GM23338 (cell line): ENCODE data around the gene TNFRSF11A. TPM values are rescaled to one million over a fixed set of nuclear protein-coding genes. Genes with fewer than 3 reads are reported as not detected.

ENCODE experiments used
- ATAC-seq: fragments of 200-7000 bp; cut with Tn5 transposase; 3 replicates; pipeline ENCODE4 v1.9.1; 2020
- DNase-seq: peaks from one replicate; pipeline ENCODE4 v3.0.0-alpha.2; 2015; ENCODE audit warnings: low spot score
- H2AFZ ChIP-seq: fragments of 200-600 bp; sonication (generic); 2 replicates; pipeline ENCODE4 v1.8.0; 2016; ENCODE audit warnings: antibody characterized with exemption, mild to moderate bottlenecking, moderate library complexity
- H3F3A ChIP-seq: fragments of 200-600 bp; sonication (generic); replicated peaks from 2 replicates; pipeline ENCODE4 v1.8.0; 2017; ENCODE audit warnings: antibody characterized with exemption, mixed run types, low read depth
- H3K27ac ChIP-seq: fragments of 200-600 bp; sonication (generic); 2 replicates; pipeline ENCODE4 v1.6.1; 2016; ENCODE audit warnings: low read depth
- H3K27me3 ChIP-seq: fragments of 200-600 bp; sonication (generic); 2 replicates; pipeline ENCODE4 v1.8.0; 2016; ENCODE audit warnings: mild to moderate bottlenecking, mixed run types, moderate library complexity; ENCODE audit not compliant: insufficient read depth
- H3K36me3 ChIP-seq: fragments of 200-600 bp; sonication (generic); 2 replicates; pipeline ENCODE4 v1.8.0; 2016; ENCODE audit warnings: mild to moderate bottlenecking; ENCODE audit not compliant: insufficient read depth
- H3K4me1 ChIP-seq: fragments of 200-600 bp; sonication (generic); 2 replicates; pipeline ENCODE4 v1.8.0; 2016; ENCODE audit warnings: mild to moderate bottlenecking, moderate library complexity; ENCODE audit not compliant: insufficient read depth
- H3K4me2 ChIP-seq: fragments of 200-600 bp; sonication (generic); 2 replicates; pipeline ENCODE4 v1.7.1; 2017; ENCODE audit warnings: mixed run types
- H3K4me3 ChIP-seq: fragments of 200-600 bp; sonication (generic); 2 replicates; pipeline ENCODE4 v1.6.1; 2016; ENCODE audit warnings: mixed run types
- H3K79me2 ChIP-seq: fragments of 200-600 bp; sonication (generic); replicated peaks from 2 replicates; pipeline ENCODE4 v1.8.0; 2017; ENCODE audit warnings: mild to moderate bottlenecking; ENCODE audit not compliant: insufficient read depth
- H3K9me2 ChIP-seq: fragments of 200-600 bp; sonication (generic); 2 replicates; pipeline ENCODE4 v1.8.0; 2017; ENCODE audit not compliant: insufficient read depth
- H4K20me1 ChIP-seq: fragments of 200-600 bp; sonication (generic); replicated peaks from 2 replicates; pipeline ENCODE4 v1.8.0; 2017; ENCODE audit warnings: mild to moderate bottlenecking; ENCODE audit not compliant: insufficient read depth
- H3K27ac Mint-ChIP-seq: 2 replicates; pipeline ENCODE4 v1.8.0; 2020; ENCODE audit warnings: inconsistent platforms, mild to moderate bottlenecking, moderate library complexity, mixed read lengths
- H3K27me3 Mint-ChIP-seq: 3 replicates; pipeline ENCODE4 v1.8.0; 2022; ENCODE audit warnings: low read depth, mild to moderate bottlenecking, moderate library complexity, mixed read lengths, inconsistent platforms; ENCODE audit not compliant: insufficient read depth, poor library complexity
- H3K36me3 Mint-ChIP-seq: 3 replicates; pipeline ENCODE4 v1.8.0; 2021; ENCODE audit warnings: low read depth, mild to moderate bottlenecking, inconsistent platforms, moderate library complexity, mixed read lengths
- H3K4me1 Mint-ChIP-seq: 3 replicates; pipeline ENCODE4 v1.8.0; 2020; ENCODE audit warnings: mild to moderate bottlenecking, inconsistent platforms, mixed read lengths
- H3K4me3 Mint-ChIP-seq: 3 replicates; pipeline ENCODE4 v1.8.0; 2021; ENCODE audit warnings: moderate library complexity, mild to moderate bottlenecking, inconsistent platforms, mixed read lengths
- H3K9me3 Mint-ChIP-seq: 3 replicates; pipeline ENCODE4 v1.8.0; 2020; ENCODE audit warnings: moderate library complexity, mild to moderate bottlenecking, inconsistent platforms, mixed read lengths
- CREB1 ChIP-seq: fragments of 250-450 bp; sonication (Bioruptor Pico); IDR thresholded peaks from 2 replicates; pipeline ENCODE4 v1.5.0; 2020; ENCODE audit warnings: low read depth, mild to moderate bottlenecking, moderate library complexity
- EZH2 ChIP-seq: fragments of 200-600 bp; sonication (generic); IDR thresholded peaks from one replicate; pipeline ENCODE4 v1.8.0; 2017; ENCODE audit warnings: antibody characterized with exemption, mild to moderate bottlenecking, low read depth; ENCODE audit not compliant: unreplicated experiment
- EZH2phosphoT487 ChIP-seq: fragments of 200-600 bp; sonication (generic); IDR thresholded peaks from one replicate; pipeline ENCODE4 v1.8.1; 2018; ENCODE audit warnings: antibody characterized with exemption; ENCODE audit not compliant: unreplicated experiment
- JUNB ChIP-seq: IDR thresholded peaks from one replicate; pipeline ENCODE4 v1.6.1; 2016; ENCODE audit warnings: antibody characterized with exemption; ENCODE audit not compliant: unreplicated experiment
- NANOG ChIP-seq: IDR thresholded peaks from 2 replicates; pipeline ENCODE4 v1.6.1; 2016; ENCODE audit warnings: antibody characterized with exemption, borderline replicate concordance
- POLR2AphosphoS5 ChIP-seq: IDR thresholded peaks from 2 replicates; pipeline ENCODE4 v1.6.1; 2016; ENCODE audit warnings: antibody characterized with exemption, low read depth
- STAT1 ChIP-seq: IDR thresholded peaks from one replicate; pipeline ENCODE4 v1.6.1; 2016; ENCODE audit warnings: antibody characterized with exemption; ENCODE audit not compliant: unreplicated experiment
- ZNF114 ChIP-seq: fragments of 250-450 bp; sonication (Bioruptor Pico); IDR thresholded peaks from 2 replicates; pipeline ENCODE4 v1.5.0; 2020; ENCODE audit warnings: mild to moderate bottlenecking, moderate library complexity
- polyA plus RNA-seq: library from polyadenylated mRNA; unstranded; fragments of >200 nt; fragmentation: Nextera tagmentation; extraction: Ambion mirVana; gene quantifications from 2 replicates; pipeline ENCODE4 v1.2.1, GENCODE V29; 2016
- total RNA-seq: library from RNA; depleted of rRNA; stranded (reverse); fragments of >200 nt; shearing (Covaris generic); gene quantifications from 2 replicates; pipeline ENCODE4 v1.2.3, GENCODE V29; 2014
- TF ChIP-seq, protein P1 (sequence below): fragments of 250-450 bp; sonication (Bioruptor Pico); IDR thresholded peaks from 2 replicates; pipeline ENCODE4 v1.5.0; 2020; ENCODE audit warnings: mild to moderate bottlenecking, moderate library complexity
- TF ChIP-seq, protein P2 (sequence below): IDR thresholded peaks from one replicate; pipeline ENCODE4 v1.6.1; 2018; ENCODE audit warnings: antibody characterized with exemption; ENCODE audit not compliant: unreplicated experiment

Gene TNFRSF11A
- total and polyA plus RNA-seq, 2 experiments from 2014 or later, result 3.8 to 7.3 TPM

DNA sequence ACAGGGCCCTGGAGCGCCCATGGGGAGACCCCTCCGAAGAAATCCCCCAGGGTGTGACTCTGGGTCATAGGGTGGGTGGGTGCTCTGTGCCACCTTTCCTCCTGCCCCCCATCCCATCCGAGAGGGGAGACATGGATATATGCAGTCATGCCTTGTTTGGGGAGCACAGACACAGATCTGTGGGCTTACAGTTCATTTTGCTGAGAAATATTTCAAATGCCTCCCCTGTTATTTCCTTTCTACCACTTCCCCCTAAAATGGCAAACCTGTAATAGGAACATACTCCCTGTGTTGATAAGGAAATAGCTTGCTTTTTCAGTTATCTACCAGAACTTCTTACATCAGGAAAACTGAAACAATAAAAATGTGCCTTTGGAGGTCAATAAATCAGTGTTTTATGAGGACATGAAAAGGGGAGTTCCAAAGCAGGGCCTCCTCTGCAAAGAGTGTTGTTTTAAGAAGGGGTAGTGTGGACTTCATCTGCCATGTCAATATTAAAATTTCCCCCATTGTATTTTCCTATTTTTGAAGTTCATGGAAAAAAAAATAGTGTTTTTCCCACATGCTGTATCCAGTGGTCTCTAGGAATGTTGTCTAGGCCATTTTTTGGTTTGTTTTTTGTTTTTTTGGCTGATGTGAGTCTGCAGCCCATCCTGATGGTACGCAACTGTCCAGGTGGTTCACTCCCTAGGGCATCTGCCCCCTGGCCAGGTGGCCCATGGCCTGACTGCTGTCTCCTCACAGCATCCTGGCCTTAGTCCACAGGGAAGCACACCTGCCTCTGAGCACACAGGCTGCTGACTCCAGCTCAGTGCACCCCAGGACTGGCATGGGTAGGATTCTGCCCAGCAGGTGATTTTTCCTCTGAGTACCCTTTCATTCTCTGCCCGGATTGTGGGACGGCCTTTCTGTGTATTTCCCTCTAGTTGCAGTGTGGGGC lies 3.7 kb downstream of the TNFRSF11A start:
- no peak for TF ChIP-seq JUNB
- TF ChIP-seq, protein P1, sequence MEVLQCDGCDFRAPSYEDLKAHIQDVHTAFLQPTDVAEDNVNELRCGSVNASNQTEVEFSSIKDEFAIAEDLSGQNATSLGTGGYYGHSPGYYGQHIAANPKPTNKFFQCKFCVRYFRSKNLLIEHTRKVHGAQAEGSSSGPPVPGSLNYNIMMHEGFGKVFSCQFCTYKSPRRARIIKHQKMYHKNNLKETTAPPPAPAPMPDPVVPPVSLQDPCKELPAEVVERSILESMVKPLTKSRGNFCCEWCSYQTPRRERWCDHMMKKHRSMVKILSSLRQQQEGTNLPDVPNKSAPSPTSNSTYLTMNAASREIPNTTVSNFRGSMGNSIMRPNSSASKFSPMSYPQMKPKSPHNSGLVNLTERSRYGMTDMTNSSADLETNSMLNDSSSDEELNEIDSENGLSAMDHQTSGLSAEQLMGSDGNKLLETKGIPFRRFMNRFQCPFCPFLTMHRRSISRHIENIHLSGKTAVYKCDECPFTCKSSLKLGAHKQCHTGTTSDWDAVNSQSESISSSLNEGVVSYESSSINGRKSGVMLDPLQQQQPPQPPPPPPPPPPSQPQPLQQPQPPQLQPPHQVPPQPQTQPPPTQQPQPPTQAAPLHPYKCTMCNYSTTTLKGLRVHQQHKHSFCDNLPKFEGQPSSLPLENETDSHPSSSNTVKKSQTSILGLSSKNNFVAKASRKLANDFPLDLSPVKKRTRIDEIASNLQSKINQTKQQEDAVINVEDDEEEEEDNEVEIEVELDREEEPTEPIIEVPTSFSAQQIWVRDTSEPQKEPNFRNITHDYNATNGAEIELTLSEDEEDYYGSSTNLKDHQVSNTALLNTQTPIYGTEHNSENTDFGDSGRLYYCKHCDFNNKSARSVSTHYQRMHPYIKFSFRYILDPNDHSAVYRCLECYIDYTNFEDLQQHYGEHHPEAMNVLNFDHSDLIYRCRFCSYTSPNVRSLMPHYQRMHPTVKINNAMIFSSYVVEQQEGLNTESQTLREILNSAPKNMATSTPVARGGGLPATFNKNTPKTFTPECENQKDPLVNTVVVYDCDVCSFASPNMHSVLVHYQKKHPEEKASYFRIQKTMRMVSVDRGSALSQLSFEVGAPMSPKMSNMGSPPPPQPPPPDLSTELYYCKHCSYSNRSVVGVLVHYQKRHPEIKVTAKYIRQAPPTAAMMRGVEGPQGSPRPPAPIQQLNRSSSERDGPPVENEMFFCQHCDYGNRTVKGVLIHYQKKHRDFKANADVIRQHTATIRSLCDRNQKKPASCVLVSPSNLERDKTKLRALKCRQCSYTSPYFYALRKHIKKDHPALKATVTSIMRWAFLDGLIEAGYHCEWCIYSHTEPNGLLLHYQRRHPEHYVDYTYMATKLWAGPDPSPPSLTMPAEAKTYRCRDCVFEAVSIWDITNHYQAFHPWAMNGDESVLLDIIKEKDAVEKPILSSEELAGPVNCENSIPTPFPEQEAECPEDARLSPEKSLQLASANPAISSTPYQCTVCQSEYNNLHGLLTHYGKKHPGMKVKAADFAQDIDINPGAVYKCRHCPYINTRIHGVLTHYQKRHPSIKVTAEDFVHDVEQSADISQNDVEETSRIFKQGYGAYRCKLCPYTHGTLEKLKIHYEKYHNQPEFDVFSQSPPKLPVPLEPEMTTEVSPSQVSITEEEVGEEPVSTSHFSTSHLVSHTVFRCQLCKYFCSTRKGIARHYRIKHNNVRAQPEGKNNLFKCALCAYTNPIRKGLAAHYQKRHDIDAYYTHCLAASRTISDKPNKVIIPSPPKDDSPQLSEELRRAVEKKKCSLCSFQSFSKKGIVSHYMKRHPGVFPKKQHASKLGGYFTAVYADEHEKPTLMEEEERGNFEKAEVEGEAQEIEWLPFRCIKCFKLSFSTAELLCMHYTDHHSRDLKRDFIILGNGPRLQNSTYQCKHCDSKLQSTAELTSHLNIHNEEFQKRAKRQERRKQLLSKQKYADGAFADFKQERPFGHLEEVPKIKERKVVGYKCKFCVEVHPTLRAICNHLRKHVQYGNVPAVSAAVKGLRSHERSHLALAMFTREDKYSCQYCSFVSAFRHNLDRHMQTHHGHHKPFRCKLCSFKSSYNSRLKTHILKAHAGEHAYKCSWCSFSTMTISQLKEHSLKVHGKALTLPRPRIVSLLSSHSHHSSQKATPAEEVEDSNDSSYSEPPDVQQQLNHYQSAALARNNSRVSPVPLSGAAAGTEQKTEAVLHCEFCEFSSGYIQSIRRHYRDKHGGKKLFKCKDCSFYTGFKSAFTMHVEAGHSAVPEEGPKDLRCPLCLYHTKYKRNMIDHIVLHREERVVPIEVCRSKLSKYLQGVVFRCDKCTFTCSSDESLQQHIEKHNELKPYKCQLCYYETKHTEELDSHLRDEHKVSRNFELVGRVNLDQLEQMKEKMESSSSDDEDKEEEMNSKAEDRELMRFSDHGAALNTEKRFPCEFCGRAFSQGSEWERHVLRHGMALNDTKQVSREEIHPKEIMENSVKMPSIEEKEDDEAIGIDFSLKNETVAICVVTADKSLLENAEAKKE (CRISPR knock-in tag), result no peak
- TF ChIP-seq, protein P2, sequence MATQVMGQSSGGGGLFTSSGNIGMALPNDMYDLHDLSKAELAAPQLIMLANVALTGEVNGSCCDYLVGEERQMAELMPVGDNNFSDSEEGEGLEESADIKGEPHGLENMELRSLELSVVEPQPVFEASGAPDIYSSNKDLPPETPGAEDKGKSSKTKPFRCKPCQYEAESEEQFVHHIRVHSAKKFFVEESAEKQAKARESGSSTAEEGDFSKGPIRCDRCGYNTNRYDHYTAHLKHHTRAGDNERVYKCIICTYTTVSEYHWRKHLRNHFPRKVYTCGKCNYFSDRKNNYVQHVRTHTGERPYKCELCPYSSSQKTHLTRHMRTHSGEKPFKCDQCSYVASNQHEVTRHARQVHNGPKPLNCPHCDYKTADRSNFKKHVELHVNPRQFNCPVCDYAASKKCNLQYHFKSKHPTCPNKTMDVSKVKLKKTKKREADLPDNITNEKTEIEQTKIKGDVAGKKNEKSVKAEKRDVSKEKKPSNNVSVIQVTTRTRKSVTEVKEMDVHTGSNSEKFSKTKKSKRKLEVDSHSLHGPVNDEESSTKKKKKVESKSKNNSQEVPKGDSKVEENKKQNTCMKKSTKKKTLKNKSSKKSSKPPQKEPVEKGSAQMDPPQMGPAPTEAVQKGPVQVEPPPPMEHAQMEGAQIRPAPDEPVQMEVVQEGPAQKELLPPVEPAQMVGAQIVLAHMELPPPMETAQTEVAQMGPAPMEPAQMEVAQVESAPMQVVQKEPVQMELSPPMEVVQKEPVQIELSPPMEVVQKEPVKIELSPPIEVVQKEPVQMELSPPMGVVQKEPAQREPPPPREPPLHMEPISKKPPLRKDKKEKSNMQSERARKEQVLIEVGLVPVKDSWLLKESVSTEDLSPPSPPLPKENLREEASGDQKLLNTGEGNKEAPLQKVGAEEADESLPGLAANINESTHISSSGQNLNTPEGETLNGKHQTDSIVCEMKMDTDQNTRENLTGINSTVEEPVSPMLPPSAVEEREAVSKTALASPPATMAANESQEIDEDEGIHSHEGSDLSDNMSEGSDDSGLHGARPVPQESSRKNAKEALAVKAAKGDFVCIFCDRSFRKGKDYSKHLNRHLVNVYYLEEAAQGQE, result no peak
- no peak for TF ChIP-seq CREB1 (CRISPR knock-in tag)
- no peak for TF ChIP-seq POLR2AphosphoS5
- no peak for TF ChIP-seq EZH2phosphoT487
- no peak for TF ChIP-seq NANOG
- TF ChIP-seq ZNF114 (CRISPR knock-in tag), result no peak
- no peak for TF ChIP-seq STAT1
- TF ChIP-seq EZH2, result no peak
- Histone ChIP-seq H3K9me2 (no peaks in the 10 kb centered on the region), H3K79me2 (peaks cover 59% of the 10 kb centered on the region), H3K36me3 (no peaks in the 10 kb centered on the region), H3K4me1 (peaks cover 46% of the 10 kb centered on the region), H3K4me3 (no peak overlapping the region), H3K27me3 (peaks cover 34% of the 10 kb centered on the region), H3K27ac (no peak overlapping the region), H3K4me2 (peak overlapping the region; percentile 55), H2AFZ (no peak overlapping the region), H4K20me1 (peaks cover 8% of the 10 kb centered on the region), H3F3A (peaks cover 8% of the 10 kb centered on the region)
- Mint-ChIP-seq H3K4me3 (no peak overlapping the region; the same call in 2 of the 3 replicates), H3K4me1 (peaks cover 56% of the 10 kb centered on the region), H3K9me3 (no peaks in the 10 kb centered on the region), H3K27me3 (peaks cover 37% of the 10 kb centered on the region), H3K27ac (0 out of 2 replicates have a peak overlapping the region, but pooled peaks have one; percentile 77), H3K36me3 (no peaks in the 10 kb centered on the region)
- ATAC-seq (no peak), DNase-seq (no peak)
